HepG2 (cell line): Measurements from ENCODE around the gene UTS2R. TPM values are rescaled to one million over a fixed set of nuclear protein-coding genes. Genes with fewer than 3 reads are reported as not detected.

Experiments used
- ARID5B ChIP-seq: IDR thresholded peaks from 2 replicates; pipeline ENCODE4 v1.4.0; 2020; ENCODE audit warnings: mild to moderate bottlenecking, missing genetic modification reagents
- ATF7-NPFF ChIP-seq: sonication (generic); formaldehyde crosslinking; IDR thresholded peaks from 2 replicates; pipeline ENCODE4 v1.8.1; 2023; ENCODE audit warnings: mild to moderate bottlenecking, low read depth, missing genetic modification reagents, moderate library complexity
- CREBL2 ChIP-seq: sonication (generic); formaldehyde crosslinking; IDR thresholded peaks from 2 replicates; pipeline ENCODE4 v1.8.1; 2023; ENCODE audit warnings: missing genetic modification reagents, mild to moderate bottlenecking, borderline replicate concordance
- CSRNP2 ChIP-seq: sonication (generic); formaldehyde crosslinking; conservative IDR thresholded peaks from 2 replicates; pipeline ENCODE4 v1.8.0; 2022; ENCODE audit warnings: low read depth, missing genetic modification reagents
- GPN1 ChIP-seq: sonication (generic); formaldehyde crosslinking; IDR thresholded peaks from 2 replicates; pipeline ENCODE4 v1.5.1; 2020; ENCODE audit warnings: missing genetic modification reagents, borderline replicate concordance
- HDAC2 ChIP-seq: sonication (generic); formaldehyde crosslinking; IDR thresholded peaks from 2 replicates; pipeline ENCODE4 v1.4.0; 2020; ENCODE audit warnings: missing genetic modification reagents
- MAZ ChIP-seq, 2 experiments: sonication (generic) in 1 of 2; formaldehyde crosslinking in 1 of 2; IDR thresholded peaks; 2 replicates each; pipeline versions ENCODE4 v1.5.0 to v1.6.1; 2012 to 2020; ENCODE audit warnings: low read depth in 2 of 2, mild to moderate bottlenecking in 2 of 2, borderline replicate concordance in 1 of 2, improper control_type of control experiment in 1 of 2, low read length in 1 of 2, missing genetic modification reagents in 1 of 2, moderate library complexity in 1 of 2
- PHF20 ChIP-seq: sonication (generic); formaldehyde crosslinking; IDR thresholded peaks from 2 replicates; pipeline ENCODE4 v1.5.0; 2020; ENCODE audit warnings: mild to moderate bottlenecking, missing genetic modification reagents
- SKIL ChIP-seq: sonication (generic); formaldehyde crosslinking; IDR thresholded peaks from 2 replicates; pipeline ENCODE4 v1.8.0; 2022; ENCODE audit warnings: missing genetic modification reagents, mild to moderate bottlenecking, moderate library complexity, borderline replicate concordance
- SP1 ChIP-seq, 2 experiments: fragments of 450-650 bp in 1 of 2; sonication (generic) in 1 of 2; formaldehyde crosslinking in 1 of 2; IDR thresholded peaks; 2 replicates each; pipeline versions ENCODE4 v1.4.0 to v1.6.1; 2016 to 2020; ENCODE audit warnings: missing genetic modification reagents in 1 of 2
- XRCC5 ChIP-seq: fragments of 200-400 bp; formaldehyde crosslinking; optimal IDR thresholded peaks from 2 replicates; pipeline ENCODE3; 2017; ENCODE audit warnings: mild to moderate bottlenecking, low read length
- ZNF180 ChIP-seq: sonication (generic); formaldehyde crosslinking; IDR thresholded peaks from 2 replicates; pipeline ENCODE4 v1.4.0; 2020; ENCODE audit warnings: low read depth, missing genetic modification reagents, borderline replicate concordance
- ZNF33B ChIP-seq: sonication (generic); formaldehyde crosslinking; IDR thresholded peaks from 2 replicates; pipeline ENCODE4 v1.5.1; 2020; ENCODE audit warnings: mild to moderate bottlenecking, missing genetic modification reagents
- ZNF574 ChIP-seq: sonication (generic); formaldehyde crosslinking; IDR thresholded peaks from 2 replicates; pipeline ENCODE4 v1.4.0; 2020; ENCODE audit warnings: missing genetic modification reagents
- ZNF773 ChIP-seq: sonication (generic); formaldehyde crosslinking; IDR thresholded peaks from 2 replicates; pipeline ENCODE4 v1.4.0; 2020; ENCODE audit warnings: missing genetic modification reagents, borderline replicate concordance
- ZSCAN29 ChIP-seq: sonication (generic); formaldehyde crosslinking; conservative IDR thresholded peaks from 2 replicates; pipeline ENCODE4 v1.4.0; 2020; ENCODE audit warnings: mild to moderate bottlenecking, missing genetic modification reagents
- polyA plus RNA-seq, 8 experiments: library from polyadenylated mRNA; depleted of rRNA in 3 of 8; stranded (reverse) in 7 of 8; unstranded in 1 of 8; fragments of >200 nt; fragmentation: Illumina TruSeq in 4 of 8; extraction: Trizol in 4 of 8; gene quantifications; 2 replicates each; pipeline versions ENCODE4 v1.2.1 to v1.2.3, GENCODE V29; 2011 to 2016; ENCODE audit warnings: low read depth in 4 of 8, missing spikeins in 1 of 8, mixed read lengths in 1 of 8; ENCODE audit not compliant: insufficient read depth in 1 of 8
- total RNA-seq, 5 experiments: library from RNA; depleted of rRNA; stranded (reverse); fragments of >200 nt; fragmentation: Illumina TruSeq; extraction: Trizol; gene quantifications; 2 replicates each; pipeline ENCODE4 v1.2.3, GENCODE V29; 2016; ENCODE audit warnings: low read depth in 1 of 5

The UTS2R gene
- total and polyA plus RNA-seq, 2 of the 13 experiments (the other 11 are each of a cell fraction or from before 2014, with no cell fraction given): 0.13 to 0.15 TPM

GRCh38 chr17:82325286-82326180 is 46.0 kb upstream of the UTS2R start (continued):
- TF ChIP-seq SKIL (CRISPR knock-in tag) (peak; percentile 95), ZNF180 (CRISPR knock-in tag) (no peak), MAZ (IDR thresholded peaks at IDR 0.05; ENCODE audit: borderline replicate concordance, low read depth, low read length) (peak; percentile 42; the same call in 1 of the 2 replicates), MAZ (CRISPR knock-in tag; IDR thresholded peaks at IDR 0.05; ENCODE audit: low read depth) (peak; percentile 82; the same call in 1 of the 2 replicates), GPN1 (no peak), ZNF773 (CRISPR knock-in tag) (no peak), XRCC5 (peak; percentile 31), ZSCAN29 (CRISPR knock-in tag) (peak; percentile 94), PHF20 (CRISPR knock-in tag) (no peak; the same call in 1 of the 2 replicates), ATF7-NPFF (0 out of 2 replicates have a peak, but pooled peaks have one; percentile 72), CREBL2 (CRISPR knock-in tag) (peak; percentile 90; the same call in 1 of the 2 replicates), ZNF33B (CRISPR knock-in tag) (peak; percentile 97), CSRNP2 (CRISPR knock-in tag) (no peak), ARID5B (CRISPR knock-in tag) (peak; percentile 73), ZNF574 (CRISPR knock-in tag) (peak; percentile 49), SP1 (IDR thresholded peaks at IDR 0.05) (no peak), SP1 (CRISPR knock-in tag; IDR thresholded peaks at IDR 0.05) (no peak), HDAC2 (CRISPR knock-in tag) (peak; percentile 83)
